Activated T-helper 1 cell treated with anti-CD3 and anti-CD28 coated beads, Interleukin-12 subunit alpha, Interleukin-12 subunit beta, Interleukin-2, Interleukin-4 antibody, amounts not matched to agents 30 ng/mL and 10 ng/mL and 1 ng/mL, durations not matched to agents 14 hours and 24 hours and 36 hours (primary cell): Measurements from ENCODE around the gene CCDC192. TPM values are rescaled to one million over a fixed set of nuclear protein-coding genes. Genes with fewer than 3 reads are reported as not detected.
"Not testable (repeated sequence)": the region's sequence is repeated elsewhere in the genome, so short reads cannot be mapped to it uniquely, and the experiment has no call there.

Experiments
- DNase-seq: peaks from one replicate; pipeline ENCODE4 v3.0.0; 2021; ENCODE audit warnings: low spot score
- H3K27ac Mint-ChIP-seq: one replicate; pipeline ENCODE4 v1.8.0; 2021; ENCODE audit warnings: mild to moderate bottlenecking, mixed read lengths
- H3K27me3 Mint-ChIP-seq: one replicate; pipeline ENCODE4 v1.8.0; 2022; ENCODE audit warnings: mild to moderate bottlenecking, moderate library complexity, mixed read lengths; ENCODE audit not compliant: insufficient read depth
- H3K36me3 Mint-ChIP-seq: one replicate; pipeline ENCODE4 v1.8.0; 2021; ENCODE audit warnings: low read depth, mixed read lengths
- H3K4me1 Mint-ChIP-seq: one replicate; pipeline ENCODE4 v1.8.0; 2021; ENCODE audit warnings: low read depth, mixed read lengths
- H3K4me3 Mint-ChIP-seq: one replicate; pipeline ENCODE4 v1.8.0; 2021; ENCODE audit warnings: mild to moderate bottlenecking, moderate library complexity, mixed read lengths
- H3K9me3 Mint-ChIP-seq: one replicate; pipeline ENCODE4 v1.8.0; 2021; ENCODE audit warnings: mixed read lengths
- intact Hi-C: fragments of 100-400 bp; cut with micrococcal nuclease; formaldehyde crosslinking; loops from one replicate; pipeline ENCODE4 v1.15.1; 2024
- total RNA-seq: library from RNA; stranded (reverse); gene quantifications from 2 replicates; pipeline ENCODE4 v1.2.3, GENCODE V29; 2022

CCDC192 gene
- total RNA-seq, 1 donor from 2014 or later: not detected

GRCh38 chr5:127707209-127707608, 4.0 kb downstream of the CCDC192 start:
- no peak for DNase-seq
- Mint-ChIP-seq H3K27ac (no peak overlapping the region), H3K27me3 (peaks cover 2% of the 10 kb centered on the region), H3K4me1 (no peaks in the 10 kb centered on the region), H3K4me3 (no peak overlapping the region), H3K36me3 (no peaks in the 10 kb centered on the region), H3K9me3 (no peaks in the 10 kb centered on the region)
- intact Hi-C loops: no loop called here

DNA sequence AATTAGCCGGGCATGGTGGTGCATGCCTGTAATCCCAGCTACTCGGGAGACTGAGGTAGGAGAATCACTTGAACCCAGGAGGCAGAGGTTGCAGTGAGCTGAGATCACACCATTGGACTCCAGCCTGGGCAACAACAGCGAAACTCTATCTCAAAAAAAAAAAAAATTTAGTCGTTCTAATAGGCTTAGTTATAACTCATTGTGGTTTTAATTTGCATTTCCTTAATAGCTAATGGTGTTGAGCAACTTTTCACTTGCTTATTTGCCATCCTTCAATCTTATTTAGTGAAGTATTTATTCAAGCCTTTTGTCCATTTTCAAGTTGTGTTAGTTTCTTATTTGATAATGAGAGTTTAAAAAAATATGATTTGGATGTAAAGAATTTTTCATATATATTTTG, 9.9 kb downstream of the CCDC192 start:
- H3K36me3 Mint-ChIP-seq, intact Hi-C loops, H3K4me1 Mint-ChIP-seq: not testable (repeated sequence)

GRCh38 chr5:127718181-127718580, 15.0 kb downstream of the CCDC192 start:
- Mint-ChIP-seq H3K27ac (no peak overlapping the region), H3K4me1 (no peaks in the 10 kb centered on the region), H3K4me3 (no peak overlapping the region), H3K36me3 (no peaks in the 10 kb centered on the region), H3K27me3 (no peaks in the 10 kb centered on the region), H3K9me3 (no peaks in the 10 kb centered on the region)
- intact Hi-C loops: no loop called here
- no peak for DNase-seq

More for the DNA sequence above, 9.9 kb downstream of the CCDC192 start:
- H3K27ac Mint-ChIP-seq, DNase-seq, H3K4me3 Mint-ChIP-seq, H3K27me3 Mint-ChIP-seq, H3K9me3 Mint-ChIP-seq: not testable (repeated sequence)

DNA sequence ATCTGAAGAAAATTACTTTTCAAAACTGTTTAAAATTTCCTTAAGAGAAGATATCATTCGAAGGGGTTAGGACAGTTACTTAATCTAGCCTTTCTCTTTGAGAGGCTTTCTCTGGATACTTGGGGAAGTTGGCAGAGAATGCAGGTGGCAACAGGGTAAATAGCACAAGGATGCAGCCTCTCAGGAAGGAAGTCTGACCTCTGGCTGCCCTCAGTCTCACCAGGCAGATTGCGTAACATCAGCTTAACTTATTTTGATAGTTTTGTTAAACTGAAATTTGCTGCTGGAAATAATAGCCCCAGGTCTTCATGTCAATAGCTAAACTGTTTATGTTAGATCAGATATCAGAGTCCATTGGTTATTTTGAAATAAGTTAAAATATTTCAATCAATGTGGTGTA, 20.4 kb downstream of the CCDC192 start:
- DNase-seq: no peak
- intact Hi-C loops: no loop called here
- no peaks in the 10 kb centered on the region for H3K27me3 Mint-ChIP-seq
- no peaks in the 10 kb centered on the region for H3K4me1 Mint-ChIP-seq
- H3K4me3 Mint-ChIP-seq: no peak overlapping the region
- H3K9me3 Mint-ChIP-seq: no peaks in the 10 kb centered on the region
- no peaks in the 10 kb centered on the region for H3K36me3 Mint-ChIP-seq
- no peak overlapping the region for H3K27ac Mint-ChIP-seq

DNA sequence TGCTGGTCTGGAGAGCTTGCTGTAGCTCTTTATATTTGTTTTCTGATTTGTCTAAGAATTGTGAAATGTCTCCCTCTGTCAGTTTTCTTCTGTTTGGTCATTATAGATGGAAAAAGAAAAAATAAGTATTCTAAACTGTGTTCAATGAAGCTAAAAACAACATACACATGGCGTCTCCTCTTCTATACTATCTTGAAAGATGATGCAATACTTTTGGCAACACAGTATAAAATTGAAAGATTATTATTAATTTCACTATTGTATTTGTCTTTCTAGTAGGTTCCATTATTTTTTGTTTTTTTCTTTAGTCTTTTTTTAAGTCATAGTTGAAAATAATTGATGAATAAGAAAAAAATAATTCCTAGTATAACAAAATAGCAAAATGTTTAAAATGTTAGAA, 22.5 kb downstream of the CCDC192 start:
- Mint-ChIP-seq H3K27me3 (peaks cover 1% of the 10 kb centered on the region), H3K36me3 (no peaks in the 10 kb centered on the region), H3K9me3 (no peaks in the 10 kb centered on the region), H3K4me1 (no peaks in the 10 kb centered on the region), H3K27ac (no peak overlapping the region), H3K4me3 (no peak overlapping the region)
- DNase-seq: no peak
- intact Hi-C loops: no loop called here

DNA sequence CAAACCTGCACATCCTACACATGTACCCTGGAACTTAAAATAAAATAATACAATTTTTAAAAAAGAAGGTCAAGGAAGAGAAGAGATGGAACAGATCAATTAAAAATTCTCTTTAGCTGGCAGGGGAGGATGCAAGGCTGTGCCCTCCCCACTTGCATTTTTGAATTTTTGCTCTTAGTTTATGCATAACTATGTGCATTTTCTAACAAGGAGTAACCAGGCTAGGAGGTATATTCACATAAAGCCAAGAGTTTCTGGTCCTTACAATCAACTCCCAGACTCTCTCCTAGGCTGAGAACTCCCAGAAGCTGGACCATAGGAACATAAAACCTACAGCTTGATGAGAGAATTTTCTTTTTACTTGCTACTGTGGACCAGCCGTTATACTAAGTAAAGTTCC, 29.8 kb downstream of the CCDC192 start:
- Mint-ChIP-seq H3K36me3 (no peaks in the 10 kb centered on the region), H3K27me3 (peaks cover 5% of the 10 kb centered on the region), H3K27ac (no peak overlapping the region), H3K9me3 (no peaks in the 10 kb centered on the region), H3K4me1 (no peaks in the 10 kb centered on the region), H3K4me3 (no peak overlapping the region)
- no peak for DNase-seq
- intact Hi-C loops: no loop called here

DNA sequence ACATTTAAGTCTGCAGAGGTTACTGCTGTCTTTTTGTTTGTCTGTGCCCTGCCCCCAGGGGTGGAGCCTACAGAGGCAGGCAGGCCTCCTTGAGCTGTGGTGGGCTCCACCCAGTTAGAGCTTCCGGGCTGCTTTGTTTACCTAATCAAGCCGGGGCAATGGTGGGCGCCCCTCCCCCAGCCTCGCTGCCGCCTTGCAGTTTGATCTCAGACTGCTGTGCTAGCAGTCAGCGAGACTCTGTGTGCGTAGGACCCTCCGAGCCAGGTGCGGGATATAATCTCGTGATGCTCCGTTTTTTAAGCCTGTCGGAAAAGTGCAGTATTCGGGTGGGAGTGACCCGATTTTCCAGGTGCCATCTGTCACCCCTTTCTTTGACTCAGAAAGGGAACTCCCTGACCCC, 36.2 kb downstream of the CCDC192 start:
- H3K9me3 Mint-ChIP-seq, H3K27ac Mint-ChIP-seq, H3K4me1 Mint-ChIP-seq, H3K27me3 Mint-ChIP-seq, H3K4me3 Mint-ChIP-seq, DNase-seq, H3K36me3 Mint-ChIP-seq, intact Hi-C loops: not testable (repeated sequence)

- no peak for DNase-seq
- Mint-ChIP-seq H3K36me3 (peaks cover 1% of the 10 kb centered on the region), H3K4me1 (no peaks in the 10 kb centered on the region), H3K4me3 (no peak overlapping the region), H3K27ac (no peak overlapping the region), H3K27me3 (peaks cover 2% of the 10 kb centered on the region), H3K9me3 (no peaks in the 10 kb centered on the region)
- intact Hi-C loops: no loop called here
Measured at GRCh38 chr5:127739807-127740384, 36.7 kb downstream of the CCDC192 start.

DNA sequence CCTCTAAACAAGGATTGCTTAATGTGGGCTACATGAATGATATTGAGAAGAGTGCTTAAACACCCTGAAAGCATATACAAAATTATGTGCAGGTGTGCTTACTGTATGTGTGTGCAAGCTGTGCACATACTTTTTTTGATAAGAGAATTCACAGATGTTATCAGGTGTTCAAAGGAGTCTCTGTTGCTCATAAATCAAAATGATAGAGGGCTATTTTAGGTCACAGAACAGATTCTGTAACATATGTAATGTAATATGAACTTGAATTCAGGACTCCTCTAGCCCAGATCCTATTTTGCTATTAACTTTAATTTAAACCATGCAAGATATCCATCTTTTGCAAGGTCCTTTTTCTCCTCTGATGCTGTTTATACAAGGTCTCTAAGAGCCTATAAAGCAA, 38.2 kb downstream of the CCDC192 start:
- Mint-ChIP-seq H3K36me3 (peaks cover 1% of the 10 kb centered on the region), H3K4me1 (no peaks in the 10 kb centered on the region), H3K27me3 (peaks cover 2% of the 10 kb centered on the region), H3K4me3 (no peak overlapping the region), H3K27ac (no peak overlapping the region), H3K9me3 (no peaks in the 10 kb centered on the region)
- DNase-seq: no peak
- intact Hi-C loops: no loop called here

DNA sequence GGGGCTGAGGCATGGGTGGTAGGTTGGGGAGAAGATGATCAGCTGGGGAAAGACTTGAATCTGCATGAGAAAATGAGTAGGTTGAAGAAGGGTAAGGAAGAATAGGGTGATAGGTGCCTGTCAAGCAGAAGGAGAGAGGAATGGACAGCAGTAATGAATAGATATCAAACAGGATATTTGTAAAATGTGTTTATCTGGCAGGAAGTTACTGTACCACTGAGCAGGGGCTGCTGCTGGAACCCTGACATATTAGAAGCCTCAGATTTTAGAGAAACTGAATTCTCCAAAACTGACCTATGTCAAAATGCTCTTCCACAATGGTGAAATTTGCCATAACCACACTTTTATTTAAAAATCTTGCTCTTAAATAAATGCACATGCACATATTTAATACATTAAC, 41.0 kb downstream of the CCDC192 start:
- intact Hi-C loops: no loop called here
- Mint-ChIP-seq H3K4me3 (no peak overlapping the region), H3K36me3 (no peaks in the 10 kb centered on the region), H3K4me1 (no peaks in the 10 kb centered on the region), H3K27ac (no peak overlapping the region), H3K9me3 (no peaks in the 10 kb centered on the region), H3K27me3 (peaks cover 2% of the 10 kb centered on the region)
- DNase-seq: no peak

GRCh38 chr5:127746756-127747155, 43.6 kb downstream of the CCDC192 start:
- intact Hi-C loops: loop anchor here (1.0 kb wide), 1 partner anchor 455 kb away; no protein-coding TSS in a partner anchor
- Mint-ChIP-seq H3K4me1 (no peaks in the 10 kb centered on the region), H3K27me3 (peaks cover 2% of the 10 kb centered on the region), H3K9me3 (no peaks in the 10 kb centered on the region), H3K4me3 (no peak overlapping the region), H3K27ac (no peak overlapping the region), H3K36me3 (no peaks in the 10 kb centered on the region)
- DNase-seq: no peak

DNA sequence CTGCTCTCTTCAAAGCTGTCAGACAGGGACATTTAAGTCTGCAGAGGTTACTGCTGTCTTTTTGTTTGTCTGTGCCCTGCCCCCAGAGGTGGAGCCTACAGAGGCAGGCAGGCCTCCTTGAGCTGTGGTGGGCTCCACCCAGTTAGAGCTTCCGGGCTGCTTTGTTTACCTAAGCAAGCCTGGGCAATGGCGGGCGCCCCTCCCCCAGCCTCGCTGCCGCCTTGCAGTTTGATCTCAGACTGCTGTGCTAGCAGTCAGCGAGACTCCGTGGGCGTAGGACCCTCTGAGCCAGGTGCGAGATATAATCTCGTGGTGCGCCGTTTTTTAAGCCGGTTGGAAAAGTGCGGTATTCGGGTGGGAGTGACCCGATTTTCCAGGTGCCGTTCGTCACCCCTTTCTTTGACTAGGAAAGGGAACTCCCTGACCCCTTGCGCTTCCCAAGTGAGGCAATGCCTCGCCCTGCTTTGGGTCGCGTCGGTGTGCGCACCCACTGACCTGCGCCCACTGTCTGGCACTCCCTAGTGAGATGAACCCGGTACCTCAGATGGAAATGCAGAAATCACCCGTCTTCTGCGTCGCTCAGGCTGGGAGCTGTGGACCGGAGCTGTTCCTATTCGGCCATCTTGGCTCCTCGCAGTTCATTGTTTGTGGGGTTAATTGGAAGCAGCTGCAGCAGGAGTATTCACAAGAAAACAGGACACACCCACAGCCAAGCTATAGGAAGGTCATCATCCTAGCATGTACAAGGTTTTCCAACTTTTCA, 49.5 kb downstream of the CCDC192 start:
- intact Hi-C loops: loop anchor here (10.0 kb wide), 1 partner anchor 188 kb away; no protein-coding TSS in a partner anchor
- H3K4me3 Mint-ChIP-seq, DNase-seq, H3K27ac Mint-ChIP-seq, H3K9me3 Mint-ChIP-seq, H3K27me3 Mint-ChIP-seq, H3K36me3 Mint-ChIP-seq, H3K4me1 Mint-ChIP-seq: not testable (repeated sequence)

- Mint-ChIP-seq H3K4me3 (no peak overlapping the region), H3K36me3 (no peaks in the 10 kb centered on the region), H3K27ac (no peak overlapping the region), H3K27me3 (peaks cover 3% of the 10 kb centered on the region), H3K4me1 (no peaks in the 10 kb centered on the region), H3K9me3 (no peaks in the 10 kb centered on the region)
- intact Hi-C loops: loop anchor here (10.0 kb wide), 1 partner anchor 189 kb away; no protein-coding TSS in a partner anchor
- DNase-seq: no peak
Measured at GRCh38 chr5:127754259-127754658, 51.1 kb downstream of the CCDC192 start.
